Activated gamma-delta T cell treated with anti-CD3 and anti-CD28 coated beads, Interleukin-2, amount 50 U/mL, for 16 hours (primary cell): Measurements from ENCODE around the gene CUX1.
"Not testable (repeated sequence)": the region's sequence is repeated elsewhere in the genome, so short reads cannot be mapped to it uniquely, and the experiment has no call there.

ENCODE experiments used
- DNase-seq: peaks from one replicate; pipeline ENCODE4 v3.0.0-alpha.2; 2020; ENCODE audit warnings: low read depth

CUX1 gene

GRCh38 chr7:102313997-102314780, 496.8 kb downstream of the CUX1 start:
- no peak for DNase-seq

- no peak for DNase-seq
These were observed 500.0 kb downstream of the CUX1 start for GRCh38 chr7:102317231-102318059.

DNA sequence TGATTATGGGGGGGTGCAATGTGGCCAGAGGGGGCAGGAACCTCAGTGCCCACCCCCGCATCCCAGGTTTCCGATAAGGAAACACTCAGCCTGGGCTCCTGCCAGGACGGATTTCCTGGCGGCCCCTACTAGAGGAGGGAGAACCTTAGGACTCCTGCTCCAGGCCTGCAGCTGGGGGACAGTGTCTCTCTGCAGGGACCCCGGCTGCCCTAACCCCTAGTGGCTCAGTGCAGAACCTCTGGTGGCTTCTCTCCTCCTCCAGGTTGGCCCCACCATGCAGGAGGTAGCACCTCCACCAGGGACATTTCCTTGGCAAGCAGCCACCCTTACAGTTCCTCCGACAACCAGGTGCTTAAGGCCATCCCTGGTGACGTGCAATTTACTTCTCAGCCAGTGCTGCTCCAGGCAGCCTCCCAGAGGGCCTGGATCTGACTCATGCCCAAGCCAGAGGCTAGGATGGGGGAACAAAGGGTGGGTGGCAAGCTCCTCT, 501.1 kb downstream of the CUX1 start:
- DNase-seq: no peak

- DNase-seq: no peak
These were observed 502.2 kb downstream of the CUX1 start for GRCh38 chr7:102319671-102320070.

GRCh38 chr7:102320181-102320580, 502.8 kb downstream of the CUX1 start:
- no peak for DNase-seq

- no peak for DNase-seq
These were observed 503.4 kb downstream of the CUX1 start for GRCh38 chr7:102320601-102321350.

DNA sequence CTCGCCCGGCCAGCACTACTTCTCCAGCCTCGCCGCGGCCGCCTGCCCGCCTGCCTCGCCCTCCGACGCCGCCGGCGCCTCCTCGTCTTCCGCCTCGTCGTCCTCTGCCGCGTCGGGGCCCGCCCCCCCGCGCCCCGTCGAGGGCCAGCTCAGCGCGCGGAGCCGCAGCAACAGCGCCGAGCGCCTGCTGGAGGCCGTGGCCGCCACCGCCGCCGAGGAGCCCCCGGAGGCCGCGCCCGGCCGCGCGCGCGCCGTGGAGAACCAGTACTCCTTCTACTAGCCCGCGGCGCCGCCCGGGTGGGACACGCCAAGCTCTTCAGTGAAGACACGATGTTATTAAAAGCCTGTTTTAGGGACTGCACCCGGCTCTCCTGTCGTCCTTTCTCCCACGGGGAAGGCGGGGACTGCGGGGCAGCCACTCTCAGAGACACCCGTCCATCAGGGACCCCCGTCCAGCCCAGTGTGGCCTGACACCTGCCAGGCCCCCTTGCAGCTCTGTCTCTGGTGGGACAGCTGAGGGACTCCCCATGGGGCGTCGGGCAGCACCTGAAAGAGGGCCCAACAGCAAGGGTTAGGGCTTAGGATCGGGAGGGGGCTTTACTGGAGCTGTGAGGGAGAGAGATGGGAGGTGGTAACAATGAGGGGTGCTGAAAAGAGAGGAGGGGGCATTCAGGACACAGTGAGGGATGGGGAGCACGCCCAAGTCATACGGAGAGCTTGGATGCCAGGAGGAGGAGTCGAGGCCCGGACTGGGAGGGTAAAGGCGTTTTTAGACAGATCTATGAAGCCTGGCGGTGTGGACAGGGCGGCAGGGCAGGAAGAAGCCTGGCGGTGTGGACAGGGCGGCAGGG, 504.1 kb downstream of the CUX1 start:
- no peak for DNase-seq

- no peak for DNase-seq
These were observed 504.8 kb downstream of the CUX1 start for GRCh38 chr7:102322202-102322715.

GRCh38 chr7:102323914-102324195, 506.4 kb downstream of the CUX1 start:
- no peak for DNase-seq

DNA sequence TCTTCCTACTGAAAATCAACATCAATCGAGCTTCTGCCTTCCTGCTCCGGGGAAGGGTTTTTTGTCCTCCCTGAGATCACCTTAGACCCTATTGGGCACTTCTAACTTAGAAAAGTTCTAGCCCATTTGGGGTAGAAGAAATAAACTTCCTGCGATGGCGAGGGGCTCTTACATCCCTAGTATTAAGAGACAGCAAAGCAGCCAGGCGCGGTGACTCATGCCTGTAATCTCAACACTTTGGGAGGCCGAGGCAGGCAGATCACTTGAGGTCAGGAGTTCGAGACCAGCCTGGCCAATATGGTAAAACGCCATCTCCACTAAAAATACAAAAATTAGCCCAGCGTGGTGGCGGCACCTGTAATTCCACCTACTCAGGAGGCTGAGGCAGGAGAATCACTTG, 507.7 kb downstream of the CUX1 start:
- DNase-seq: not testable (repeated sequence)

- DNase-seq: no peak
These were observed 508.9 kb downstream of the CUX1 start for GRCh38 chr7:102326157-102326889.

DNA sequence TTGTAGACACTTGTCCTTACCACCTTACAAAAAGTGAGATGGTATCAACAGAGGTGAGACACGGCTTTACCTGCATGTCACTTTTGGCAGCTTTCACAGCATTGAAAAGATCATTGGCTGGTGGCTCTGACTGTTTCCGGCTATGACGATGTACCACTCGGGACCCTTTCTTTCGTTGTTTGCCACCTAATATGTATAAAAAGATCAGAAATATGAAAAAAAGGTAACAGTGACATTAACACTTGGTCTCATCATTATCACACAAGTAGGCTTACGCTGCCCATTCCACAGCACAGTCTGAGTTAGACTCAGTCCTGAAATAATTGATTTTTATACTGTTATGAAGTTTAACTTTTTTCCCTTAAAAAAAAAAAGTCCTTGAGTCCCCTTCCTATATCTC, 509.8 kb downstream of the CUX1 start:
- not testable (repeated sequence) for DNase-seq

GRCh38 chr7:102328863-102329262, 511.4 kb downstream of the CUX1 start:
- DNase-seq: not testable (repeated sequence)

- DNase-seq: not testable (repeated sequence)
These were observed 511.9 kb downstream of the CUX1 start for GRCh38 chr7:102329366-102329765.

DNA sequence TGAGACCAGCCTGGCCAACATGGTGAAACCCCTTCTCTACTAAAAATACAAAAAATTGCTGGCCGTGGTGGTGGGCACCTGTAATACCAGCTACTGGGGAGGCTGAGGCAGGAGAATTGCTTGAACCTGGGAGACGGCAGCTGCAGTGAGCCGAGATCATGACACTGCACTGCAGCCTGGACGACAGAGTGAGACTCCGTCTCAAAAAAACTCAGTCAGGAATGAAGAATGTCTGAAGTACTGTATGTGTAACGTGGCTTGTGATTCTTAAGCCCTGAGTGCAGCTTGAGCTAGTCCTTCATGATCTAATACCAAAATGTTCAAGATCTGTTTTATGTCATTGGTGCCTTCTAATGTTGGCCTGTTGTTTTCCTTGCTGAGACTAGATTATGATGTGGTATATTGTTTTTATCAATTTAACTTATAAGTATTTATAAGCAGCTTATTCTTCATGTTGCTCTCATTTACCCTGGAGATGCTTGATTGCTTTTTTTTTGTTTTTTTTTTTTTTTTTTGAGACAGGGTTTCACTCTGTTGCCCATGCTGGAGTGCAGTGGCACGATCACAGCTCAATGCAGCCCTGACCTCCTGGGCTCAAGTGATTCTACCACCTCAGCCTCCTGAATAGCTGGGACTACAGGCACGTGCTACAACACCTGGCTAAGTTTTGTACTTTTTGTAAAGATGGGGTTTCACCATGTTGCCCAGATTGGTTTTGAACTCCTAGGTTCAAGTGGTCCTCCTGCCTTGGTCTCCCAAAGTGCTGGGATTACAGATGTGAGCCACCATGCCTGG, 513.4 kb downstream of the CUX1 start:
- DNase-seq: not testable (repeated sequence)
